H1 (cell line): ENCODE data around the gene DHX9. TPM values are rescaled to one million over a fixed set of nuclear protein-coding genes. Genes with fewer than 3 reads are reported as not detected.

Source experiments
- CTCF ChIA-PET: fragments of 300-600 bp; sonication (Branson Sonifier 250); formaldehyde crosslinking; loops from one replicate; lab custom pipeline; 2021; ENCODE audit not compliant: partially characterized antibody; lab: Charles Lee
- POLR2A ChIA-PET: fragments of 300-600 bp; sonication (Branson Sonifier 250); formaldehyde crosslinking; loops from one replicate; lab custom pipeline; 2021; ENCODE audit warnings: inconsistent platforms; ENCODE audit not compliant: partially characterized antibody; lab: Charles Lee
- DNase-seq, 2 experiments: peaks; one replicate each; pipeline versions ENCODE4 v3.0.0 to v3.0.0-alpha.2; 2010 to 2022; ENCODE audit warnings: low spot score in 2 of 2, low read depth in 1 of 2, mixed read lengths in 1 of 2
- FAIRE-seq: peaks from 2 replicates; lab custom pipeline; 2011; peaks lifted over from hg19 to GRCh38; lab: Jason Lieb, UNC
- H2AFZ ChIP-seq: 2 replicates; pipeline ENCODE4 v1.8.1; 2012; ENCODE audit warnings: low read length, inconsistent platforms
- H2AK5ac ChIP-seq: 2 replicates; pipeline ENCODE4 v1.6.1; 2013; ENCODE audit warnings: low read depth, low read length
- H2BK120ac ChIP-seq: replicated peaks from 2 replicates; pipeline ENCODE3; 2013; ENCODE audit warnings: low read depth, low read length, inconsistent platforms
- H2BK12ac ChIP-seq: 2 replicates; pipeline ENCODE4 v1.6.1; 2013; ENCODE audit warnings: low read depth, low read length
- H2BK15ac ChIP-seq: 2 replicates; pipeline ENCODE4 v1.6.1; 2013; ENCODE audit warnings: low read length
- H2BK20ac ChIP-seq: 2 replicates; pipeline ENCODE4 v1.6.1; 2013; ENCODE audit warnings: low read length
- H2BK5ac ChIP-seq: 2 replicates; pipeline ENCODE4 v1.6.1; 2013; ENCODE audit warnings: low read depth, low read length
- H3K14ac ChIP-seq: 2 replicates; pipeline ENCODE4 v1.6.1; 2013; ENCODE audit warnings: inconsistent platforms; ENCODE audit not compliant: insufficient read length
- H3K18ac ChIP-seq: 2 replicates; pipeline ENCODE4 v1.6.1; 2013; ENCODE audit warnings: low read length; ENCODE audit errors: extremely low read depth
- H3K23ac ChIP-seq: 2 replicates; pipeline ENCODE4 v1.6.1; 2013; ENCODE audit warnings: inconsistent platforms; ENCODE audit not compliant: insufficient read length
- H3K23me2 ChIP-seq: 2 replicates; pipeline ENCODE4 v1.6.1; 2013; ENCODE audit warnings: low read depth, low read length
- H3K27ac ChIP-seq: 2 replicates; pipeline ENCODE4 v1.6.1; 2011; ENCODE audit warnings: low read depth, low read length, inconsistent platforms
- H3K27me3 ChIP-seq, 4 experiments: replicated peaks in 1 of 4; 1 replicate in 1 of 4; 2 replicates in 3 of 4; pipeline versions ENCODE4 v1.6.1 to v1.8.1; 2011 to 2013; ENCODE audit warnings: low read length in 3 of 4, mild to moderate bottlenecking in 3 of 4, inconsistent platforms in 2 of 4, mixed read lengths in 2 of 4, moderate library complexity in 1 of 4; ENCODE audit not compliant: control insufficient read depth in 3 of 4, insufficient read depth in 3 of 4; ENCODE audit errors: extremely low read depth in 1 of 4
- H3K36me3 ChIP-seq, 4 experiments: 2 replicates each; pipeline versions ENCODE4 v1.6.1 to v1.8.1; 2011 to 2013; ENCODE audit warnings: mild to moderate bottlenecking in 4 of 4, low read length in 3 of 4, moderate library complexity in 2 of 4, control low read depth in 1 of 4, inconsistent platforms in 1 of 4; ENCODE audit not compliant: insufficient read depth in 4 of 4, control insufficient read depth in 2 of 4
- H3K4ac ChIP-seq: replicated peaks from 2 replicates; pipeline ENCODE3; 2013; ENCODE audit warnings: low read length, low read depth, mixed read lengths, inconsistent platforms; ENCODE audit not compliant: insufficient read length
- H3K4me1 ChIP-seq, 4 experiments: replicated peaks in 1 of 4; 1 replicate in 1 of 4; 2 replicates in 3 of 4; pipeline versions ENCODE4 v1.6.1 to v1.8.1; 2011 to 2013; ENCODE audit warnings: low read length in 3 of 4, inconsistent platforms in 2 of 4, mixed read lengths in 1 of 4; ENCODE audit not compliant: insufficient read depth in 4 of 4, control insufficient read depth in 3 of 4
- H3K4me2 ChIP-seq, 2 experiments: 2 replicates each; pipeline versions ENCODE4 v1.6.1 to v1.8.1; 2011 to 2013; ENCODE audit warnings: low read depth in 2 of 2, low read length in 2 of 2, control low read depth in 1 of 2, inconsistent platforms in 1 of 2, mild to moderate bottlenecking in 1 of 2; ENCODE audit not compliant: insufficient read depth in 1 of 2
- H3K4me3 ChIP-seq, 4 experiments: fragments of 200-600, 300-600 bp in 1 of 4; sonication (generic), shearing (Covaris generic), sonication (Bioruptor Twin) in 1 of 4; 2 replicates each; pipeline versions ENCODE4 v1.5.1 to v1.8.1; 2011 to 2016; ENCODE audit warnings: low read length in 4 of 4, low read depth in 3 of 4, control low read depth in 2 of 4, inconsistent platforms in 2 of 4, mild to moderate bottlenecking in 2 of 4, mixed read lengths in 1 of 4, moderate library complexity in 1 of 4; ENCODE audit not compliant: insufficient read depth in 2 of 4; ENCODE audit errors: extremely low read depth in 1 of 4
- H3K56ac ChIP-seq: replicated peaks from 2 replicates; pipeline ENCODE3; 2013; ENCODE audit warnings: low read depth, mild to moderate bottlenecking, mixed read lengths, low read length, inconsistent platforms; ENCODE audit not compliant: insufficient read length
- H3K79me1 ChIP-seq: 2 replicates; pipeline ENCODE4 v1.6.1; 2013; ENCODE audit warnings: low read depth, low read length, control low read depth
- H3K79me2 ChIP-seq, 2 experiments: 2 replicates each; pipeline versions ENCODE4 v1.6.1 to v1.8.1; 2012 to 2013; ENCODE audit warnings: low read length in 2 of 2, mild to moderate bottlenecking in 2 of 2, inconsistent platforms in 1 of 2; ENCODE audit not compliant: insufficient read depth in 2 of 2, control insufficient read depth in 1 of 2
- H3K9ac ChIP-seq, 4 experiments: replicated peaks in 1 of 4; 1 replicate in 1 of 4; 2 replicates in 3 of 4; pipeline versions ENCODE4 v1.6.1 to v1.8.1; 2011 to 2013; ENCODE audit warnings: low read depth in 3 of 4, low read length in 3 of 4, control low read depth in 2 of 4, mild to moderate bottlenecking in 2 of 4, moderate library complexity in 2 of 4, inconsistent platforms in 1 of 4; ENCODE audit errors: extremely low read depth in 1 of 4
- H3K9me3 ChIP-seq, 2 experiments: 2 replicates each; pipeline versions ENCODE4 v1.6.1 to v1.8.1; 2012 to 2013; ENCODE audit warnings: mild to moderate bottlenecking in 2 of 2, moderate library complexity in 2 of 2, control low read depth in 1 of 2, inconsistent platforms in 1 of 2, low read depth in 1 of 2, low read length in 1 of 2, mixed read lengths in 1 of 2; ENCODE audit not compliant: insufficient read depth in 2 of 2
- H4K20me1 ChIP-seq, 2 experiments: replicated peaks in 1 of 2; 2 replicates each; pipeline versions ENCODE3 to v1.8.1; 2011 to 2013; ENCODE audit warnings: inconsistent platforms in 2 of 2, low read length in 2 of 2, mild to moderate bottlenecking in 1 of 2; ENCODE audit not compliant: insufficient read depth in 2 of 2, control insufficient read depth in 1 of 2
- H4K5ac ChIP-seq: 2 replicates; pipeline ENCODE4 v1.6.1; 2013; ENCODE audit warnings: low read length, low read depth, mixed read lengths, inconsistent platforms; ENCODE audit not compliant: insufficient read length
- H4K8ac ChIP-seq: 2 replicates; pipeline ENCODE4 v1.8.0; 2013; ENCODE audit warnings: mild to moderate bottlenecking, moderate library complexity, low read length, inconsistent platforms; ENCODE audit not compliant: insufficient read depth; ENCODE audit errors: extremely low read depth
- H4K91ac ChIP-seq: replicated peaks from 2 replicates; pipeline ENCODE3; 2013; ENCODE audit warnings: low read length, mixed read lengths, inconsistent platforms; ENCODE audit not compliant: insufficient read length
- HDAC6 ChIP-seq: IDR thresholded peaks from one replicate; pipeline ENCODE4 v1.7.1; 2012; ENCODE audit warnings: low read depth, mild to moderate bottlenecking, inconsistent platforms, low read length, moderate library complexity
- RAD21 ChIP-seq, 2 experiments: IDR thresholded peaks in 1 of 2; conservative IDR thresholded peaks in 1 of 2; 2 replicates each; pipeline ENCODE4 v1.6.1; 2011; ENCODE audit warnings: low read depth in 2 of 2, low read length in 2 of 2, improper control_type of control experiment in 1 of 2, inconsistent platforms in 1 of 2, mild to moderate bottlenecking in 1 of 2, moderate library complexity in 1 of 2
- WGBS, 2 experiments: shearing (Covaris generic) in 1 of 2; methylation state at CpG; one replicate each; pipeline versions ENCODE4 v1.1.6 to v1.1.7; 2013 to 2015; ENCODE audit warnings: low lambda C conversion rate in 2 of 2, mixed read lengths in 2 of 2, inconsistent platforms in 1 of 2, low coverage in 1 of 2, missing lambda C conversion rate in 1 of 2; ENCODE audit not compliant: insufficient replicate concordance in 2 of 2, insufficient coverage in 1 of 2, insufficient read length in 1 of 2; ENCODE audit errors: extremely low coverage in 1 of 2, missing lambda C conversion rate in 1 of 2; 5-methylcytosine and 5-hydroxymethylcytosine counted together
- polyA plus RNA-seq, 7 experiments: library from polyadenylated mRNA; depleted of rRNA in 3 of 7; stranded (reverse) in 5 of 7; unstranded in 2 of 7; fragments of >200 nt in 5 of 7; fragments of 200-250 nt in 2 of 7; gene quantifications; 1 replicate in 5 of 7; 2 replicates in 1 of 7; 4 replicates in 1 of 7; pipeline versions ENCODE4 v1.2.1 to v1.2.3, GENCODE V29; 2011 to 2013; ENCODE audit warnings: missing spikeins in 2 of 7, mixed read lengths in 2 of 7
- total RNA-seq: library from RNA; stranded (reverse); fragmentation: NEBNext Ultra II Directional; extraction: Animal tissue kit (Norgen Biotek cat#: 25700); gene quantifications from 2 replicates; pipeline ENCODE4 v1.2.1, GENCODE V29; 2021

The DHX9 gene
- total and polyA plus RNA-seq, 2 of the 8 experiments (the other 6 are each of a cell fraction or from before 2014, with no cell fraction given): 153 to 333 TPM

DNA sequence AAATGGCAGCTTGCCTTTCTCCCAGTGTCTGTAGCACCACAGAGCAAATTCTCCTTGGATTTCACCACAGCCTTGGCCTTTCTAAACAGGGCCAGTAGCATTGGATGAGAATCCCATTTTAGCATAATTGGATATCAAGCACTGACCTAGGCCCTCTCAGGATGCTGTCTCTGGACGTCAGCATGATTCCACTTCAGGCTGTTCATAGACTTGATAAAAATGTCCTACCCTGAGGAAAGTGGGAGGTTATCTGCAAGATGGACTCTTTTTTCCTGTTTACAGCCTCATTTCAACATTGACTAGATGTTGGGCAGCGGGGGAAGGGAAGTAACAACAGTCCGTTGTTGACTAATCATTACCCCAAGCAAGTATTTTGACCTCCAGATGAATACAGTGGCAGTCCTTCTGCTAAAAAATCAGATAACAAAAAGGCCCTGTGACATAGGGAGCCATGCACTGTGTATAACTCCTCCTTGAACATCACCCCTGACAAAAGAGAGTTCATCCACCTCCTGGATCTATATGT, 44.4 kb upstream of the DHX9 start:
- no peak for FAIRE-seq
- CTCF ChIA-PET: interaction anchor here (10.8 to 23.0 kb wide), 2 partner anchors 10 to 191 kb away, joined by 118 to 1131 read pairs; partner anchors contain the start of genes RGS16 and RNASEL
- POLR2A ChIA-PET: no interaction called here

More for the DNA sequence above, 44.4 kb upstream of the DHX9 start:
- Histone ChIP-seq H3K27me3 (peaks cover 4 to 12% (median 7%) of the 10 kb centered on the region in 4 experiments; a peak in 6 of 7 replicates), H3K56ac (no peak overlapping the region), H2BK5ac (no peak overlapping the region), H3K9me3 (no peaks in the 10 kb centered on the region), H3K4me1 (peaks cover 0 to 3% (median under 1%) of the 10 kb centered on the region in 4 experiments; a peak in 1 of 7 replicates), H3K23me2 (peaks cover 1% of the 10 kb centered on the region; the same call in 1 of the 2 replicates), H3K4me2 (no peak overlapping the region), H3K79me1 (no peaks in the 10 kb centered on the region), H3K36me3 (no peaks in the 10 kb centered on the region), H4K5ac (no peak overlapping the region), H2BK20ac (no peak overlapping the region), H3K18ac (no peak overlapping the region), H4K8ac (no peak overlapping the region), H3K14ac (no peak overlapping the region), H2BK12ac (no peak overlapping the region), H3K4me3 (no peak overlapping the region), H3K27ac (no peak overlapping the region), H2BK15ac (no peak overlapping the region), H3K23ac (no peak overlapping the region), H2AK5ac (no peak overlapping the region), H3K79me2 (no peaks in the 10 kb centered on the region), H2BK120ac (no peak overlapping the region), H3K4ac (no peak overlapping the region), H4K91ac (no peak overlapping the region), H2AFZ (no peak overlapping the region), H4K20me1 (no peaks in the 10 kb centered on the region), H3K9ac (no peak overlapping the region)
- DNase-seq: no peak
- TF ChIP-seq RAD21 (IDR thresholded peaks at IDR 0.05 in 1 of 2, conservative IDR thresholded peaks at IDR 0.05 in 1 of 2; ENCODE audit: low read depth in 2 of 2, low read length in 2 of 2) (no peak), HDAC6 (no peak)
- WGBS, 2 experiments: 84% methylated on average over 3 of the region's 3 CpGs; no CpG with 5 or more reads in 1 of the 2 experiments
